ENCODE measurements around the gene PFKP.
"Not testable (repeated sequence)": the region's sequence is repeated elsewhere in the genome, so short reads cannot be mapped to it uniquely, and the experiment has no call there.

PFKP gene

GRCh38 chr10:3100093-3100792 is 32.9 kb downstream of the PFKP start:
- DNase-seq = no peak

- DNase-seq = no peak
Observed at GRCh38 chr10:3100856-3101640, 33.7 kb downstream of the PFKP start.

- no peak for DNase-seq
Observed at GRCh38 chr10:3102720-3103427, 35.5 kb downstream of the PFKP start.

GRCh38 chr10:3103646-3104045 is 36.3 kb downstream of the PFKP start:
- DNase-seq = no peak

- DNase-seq = no peak
Observed at GRCh38 chr10:3104251-3104918, 37.0 kb downstream of the PFKP start.

- no peak for DNase-seq
Observed at GRCh38 chr10:3105166-3105565, 37.8 kb downstream of the PFKP start.

GRCh38 chr10:3105905-3106304 is 38.6 kb downstream of the PFKP start:
- no peak for DNase-seq

- DNase-seq = not testable (repeated sequence)
Observed at GRCh38 chr10:3106328-3106727, 39.0 kb downstream of the PFKP start.

- DNase-seq = no peak
Observed at GRCh38 chr10:3106928-3107425, 39.6 kb downstream of the PFKP start.

GRCh38 chr10:3107426-3107961 is 40.1 kb downstream of the PFKP start:
- no peak for DNase-seq

GRCh38 chr10:3108033-3108432 is 40.7 kb downstream of the PFKP start:
- DNase-seq = no peak

GRCh38 chr10:3108575-3109105 is 41.3 kb downstream of the PFKP start:
- DNase-seq = no peak

- DNase-seq = no peak
Observed at GRCh38 chr10:3109196-3109595, 41.8 kb downstream of the PFKP start.

- DNase-seq = no peak
Observed at GRCh38 chr10:3109633-3110032, 42.3 kb downstream of the PFKP start.

GRCh38 chr10:3110782-3111620 is 43.7 kb downstream of the PFKP start:
- DNase-seq = no peak

GRCh38 chr10:3111621-3112163 is 44.3 kb downstream of the PFKP start:
- DNase-seq = no peak

GRCh38 chr10:3113343-3113720 is 46.0 kb downstream of the PFKP start:
- DNase-seq = no peak

GRCh38 chr10:3115685-3116084 is 48.3 kb downstream of the PFKP start:
- DNase-seq = no peak

GRCh38 chr10:3116508-3117100 is 49.3 kb downstream of the PFKP start:
- DNase-seq = no peak

- no peak for DNase-seq
Observed at GRCh38 chr10:3117486-3117885, 50.1 kb downstream of the PFKP start.

- DNase-seq = no peak
Observed at GRCh38 chr10:3118641-3119091, 51.3 kb downstream of the PFKP start.
